K562 (cell line): ENCODE measurements around the gene NUDT5. TPM values are rescaled to one million over a fixed set of nuclear protein-coding genes. Genes with fewer than 3 reads are reported as not detected.

Experiments used
- ATAC-seq: fragments of 200-7000 bp; cut with Tn5 transposase; 3 replicates; pipeline ENCODE4 v1.9.1; 2020; ENCODE audit warnings: moderate library complexity
- BruUV-seq: library from RNA; stranded (reverse); fragments of 400-500 nt; replicated peaks from 2 replicates; lab custom pipeline; 2021; lab: Mats Ljungman, UMichigan
- CTCF ChIA-PET: fragments of 300-600 bp; formaldehyde crosslinking; extraction: SDS; loops from one replicate; lab custom pipeline; 2021; ENCODE audit warnings: low intra/inter-chr PET ratio; lab: Yijun Ruan, JAX
- POLR2A ChIA-PET: fragments of 300-600, 350-650 bp; sonication (Branson Sonifier 250); formaldehyde crosslinking; extraction: SDS; loops from one replicate; lab custom pipeline; 2021; ENCODE audit warnings: antibody characterized with exemption, inconsistent platforms; lab: Yijun Ruan, JAX
- DNase-seq, 4 experiments: peaks; one replicate each; pipeline versions ENCODE4 v3.0.0 to v3.0.0-alpha.2; 2011 to 2018; ENCODE audit warnings: low spot score in 3 of 4, mixed read lengths in 3 of 4; ENCODE audit errors: extremely low read depth in 1 of 4
- FAIRE-seq: peaks from 2 replicates; lab custom pipeline; 2011; peaks lifted over from hg19 to GRCh38; lab: Jason Lieb, UNC
- H2AFZ ChIP-seq: 2 replicates; pipeline ENCODE4 v1.6.0; 2011; ENCODE audit warnings: low read depth, low read length, control low read depth, inconsistent platforms
- H3K27ac ChIP-seq: fragments of 200-600 bp; 3 replicates; pipeline ENCODE4 v1.8.0; 2011; ENCODE audit warnings: low read depth, mild to moderate bottlenecking, control low read depth, inconsistent platforms, low read length, moderate library complexity, mixed read lengths; ENCODE audit errors: extremely low read depth
- H3K27me3 ChIP-seq, 2 experiments: fragments of 300-600 bp in 1 of 2; 2 replicates in 1 of 2; 3 replicates in 1 of 2; pipeline versions ENCODE4 v1.6.0 to v1.8.0; 2011; ENCODE audit warnings: inconsistent platforms in 2 of 2, low read length in 2 of 2, mild to moderate bottlenecking in 1 of 2, mixed read lengths in 1 of 2, moderate library complexity in 1 of 2; ENCODE audit not compliant: control insufficient read depth in 2 of 2, insufficient read depth in 2 of 2
- H3K36me3 ChIP-seq: fragments of 300-600 bp; 3 replicates; pipeline ENCODE4 v1.8.0; 2011; ENCODE audit warnings: mild to moderate bottlenecking, low read length, inconsistent platforms; ENCODE audit not compliant: control insufficient read depth, insufficient read depth
- H3K4me1 ChIP-seq, 2 experiments: fragments of 200-600 bp in 1 of 2; replicated peaks in 1 of 2; 2 replicates in 1 of 2; 3 replicates in 1 of 2; pipeline versions ENCODE4 v1.5.1 to v1.8.0; 2011; ENCODE audit warnings: inconsistent platforms in 2 of 2, low read length in 2 of 2, mild to moderate bottlenecking in 1 of 2, mixed read lengths in 1 of 2, moderate library complexity in 1 of 2; ENCODE audit not compliant: control insufficient read depth in 2 of 2, insufficient read depth in 2 of 2
- H3K4me2 ChIP-seq: 2 replicates; pipeline ENCODE4 v1.6.1; 2011; ENCODE audit warnings: low read length, control low read depth, inconsistent platforms, mixed read lengths; ENCODE audit not compliant: insufficient read depth
- H3K4me3 ChIP-seq: fragments of 200-600 bp; sonication (generic), shearing (Covaris generic); 2 replicates; pipeline ENCODE4 v1.5.1; 2016; ENCODE audit warnings: control low read depth, inconsistent platforms
- H3K79me2 ChIP-seq: fragments of 200-600 bp; 3 replicates; pipeline ENCODE4 v1.8.0; 2011; ENCODE audit warnings: low read length, inconsistent platforms; ENCODE audit not compliant: control insufficient read depth, insufficient read depth
- H3K9ac ChIP-seq, 2 experiments: 2 replicates each; pipeline versions ENCODE4 v1.6.0 to v1.6.1; 2011; ENCODE audit warnings: low read depth in 2 of 2, low read length in 2 of 2, control low read depth in 1 of 2, inconsistent platforms in 1 of 2, mild to moderate bottlenecking in 1 of 2, mixed read lengths in 1 of 2; ENCODE audit not compliant: insufficient read depth in 1 of 2
- H3K9me1 ChIP-seq: one replicate; pipeline ENCODE4 v1.6.0; 2011; ENCODE audit warnings: inconsistent platforms, mild to moderate bottlenecking, low read length, moderate library complexity; ENCODE audit not compliant: control insufficient read depth, insufficient read depth
- H3K9me3 ChIP-seq: replicated peaks from 2 replicates; pipeline ENCODE4 v1.5.1; 2011; ENCODE audit warnings: low read depth, low read length, inconsistent platforms; ENCODE audit not compliant: control insufficient read depth, insufficient read depth
- H4K20me1 ChIP-seq: replicated peaks from 2 replicates; pipeline ENCODE4 v1.6.1; 2011; ENCODE audit warnings: low read length, inconsistent platforms, mixed read lengths; ENCODE audit not compliant: control insufficient read depth, insufficient read depth
- CSDE1 ChIP-seq, 2 experiments: fragments of 450-650 bp; IDR thresholded peaks; 2 replicates each; pipeline ENCODE4 v1.6.1; 2016; ENCODE audit warnings: mild to moderate bottlenecking in 1 of 2
- HNRNPK ChIP-seq: fragments of 200-400 bp; formaldehyde crosslinking; IDR thresholded peaks from one replicate; pipeline ENCODE4 v1.6.1; 2018; ENCODE audit warnings: mild to moderate bottlenecking, low read depth, low read length; ENCODE audit not compliant: poor library complexity, severe bottlenecking
- POLR2G ChIP-seq: fragments of 200-400 bp; formaldehyde crosslinking; IDR thresholded peaks from 2 replicates; pipeline ENCODE4 v1.6.1; 2017; ENCODE audit warnings: low read depth, mild to moderate bottlenecking, antibody characterized with exemption, low read length, moderate library complexity
- PPARD ChIP-seq: fragments of 250-450 bp; sonication (Bioruptor Pico); IDR thresholded peaks from 2 replicates; pipeline ENCODE4 v1.8.0; 2022; ENCODE audit warnings: inconsistent platforms, mild to moderate bottlenecking, moderate library complexity
- ZKSCAN3 ChIP-seq: fragments of 250-450 bp; sonication (Bioruptor Pico); IDR thresholded peaks from 2 replicates; pipeline ENCODE4 v1.4.0; 2020
- ZNF212 ChIP-seq: fragments of 450-650 bp; formaldehyde crosslinking; IDR thresholded peaks from 2 replicates; pipeline ENCODE4 v1.4.0; 2020; ENCODE audit warnings: mild to moderate bottlenecking
- ZNF384 ChIP-seq: IDR thresholded peaks from 2 replicates; pipeline ENCODE4 v1.6.1; 2012; ENCODE audit warnings: low read depth, low read length, improper control_type of control experiment
- WGBS: fragments of 100-300 bp; shearing (Covaris generic); methylation state at CpG from one replicate; pipeline ENCODE4 v1.1.6; 2016; ENCODE audit warnings: low coverage, mixed read lengths; ENCODE audit not compliant: insufficient coverage; ENCODE audit errors: missing lambda C conversion rate; 5-methylcytosine and 5-hydroxymethylcytosine counted together
- in situ Hi-C: fragments of 300-500 bp; cut with MboI; formaldehyde crosslinking; loops from 4 replicates; pipeline ENCODE4 v1.15.0; 2018; ENCODE audit warnings: inconsistent platforms, mixed read lengths
- intact Hi-C: fragments of 100-400 bp; cut with micrococcal nuclease; formaldehyde crosslinking; loops from 2 replicates; pipeline ENCODE4 v1.14.2; 2022
- polyA plus RNA-seq, 8 experiments: library from polyadenylated mRNA; depleted of rRNA in 4 of 8; stranded (reverse) in 5 of 8; unstranded in 3 of 8; fragments of >200 nt; fragmentation: Nextera tagmentation in 2 of 8; fragmentation: Illumina TruSeq in 1 of 8; extraction: Ambion mirVana in 2 of 8; extraction: Trizol in 1 of 8; gene quantifications; 2 replicates each; pipeline versions ENCODE4 v1.2.1 to v1.2.3, GENCODE V29; 2011 to 2014; ENCODE audit warnings: inconsistent platforms in 1 of 8, missing spikeins in 1 of 8
- total RNA-seq, 7 experiments: library from RNA; depleted of rRNA in 6 of 7; stranded (reverse); fragments of >200 nt in 6 of 7; fragmentation: Illumina TruSeq in 2 of 7; extraction: Trizol in 2 of 7; gene quantifications; 2 replicates each; pipeline versions ENCODE4 v1.2.1 to v1.2.3, GENCODE V29; 2011 to 2021; ENCODE audit warnings: low replicate concordance in 1 of 7

The NUDT5 gene
- total and polyA plus RNA-seq, 9 of the 15 experiments (the other 6 are each of a cell fraction or from before 2014, with no cell fraction given), result 87.7 to 422 (median 186) TPM

GRCh38 chr10:12164085-12164484, 31.6 kb downstream of the NUDT5 start:
- Histone ChIP-seq H3K4me2 (no peak overlapping the region), H3K9me1 (no peaks in the 10 kb centered on the region), H2AFZ (no peak overlapping the region), H3K4me3 (no peak overlapping the region), H3K27me3 (no peaks in the 10 kb centered on the region), H3K4me1 (no peaks in the 10 kb centered on the region; a peak in 1 of 5 replicates), H3K9ac (peak overlapping the region in 1 of 2 experiments; percentile 66; a peak in 2 of 4 replicates), H3K36me3 (peaks cover 51% of the 10 kb centered on the region; the same call in 2 of the 3 replicates), H4K20me1 (no peaks in the 10 kb centered on the region), H3K27ac (no peak overlapping the region), H3K9me3 (no peaks in the 10 kb centered on the region), H3K79me2 (no peaks in the 10 kb centered on the region)
- CTCF ChIA-PET, result no interaction called here
- intact Hi-C loops, result no loop called here
- FAIRE-seq (no peak), DNase-seq (no peak), ATAC-seq (no peak)
- 90% methylated on average over 12 of the region's 12 CpGs for WGBS
- in situ Hi-C loops, result no loop called here
- POLR2A ChIA-PET, result no interaction called here
- no TSS peak for BruUV-seq
- no peak for TF ChIP-seq CSDE1 (IDR thresholded peaks at IDR 0.05)
- peak; percentile 36; the same call in 1 of the 2 replicates for TF ChIP-seq POLR2G
- TF ChIP-seq ZNF212 (CRISPR knock-in tag), result no peak

- H4K20me1 ChIP-seq, result no peaks in the 10 kb centered on the region
- H3K36me3 ChIP-seq, result peaks cover 43% of the 10 kb centered on the region
- H3K9me1 ChIP-seq, result no peaks in the 10 kb centered on the region
- H3K9me3 ChIP-seq, result no peaks in the 10 kb centered on the region
- CTCF ChIA-PET, result no interaction called here
- intact Hi-C loops, result no loop called here
- H3K27me3 ChIP-seq, result no peaks in the 10 kb centered on the region
- H3K27ac ChIP-seq, result no peak overlapping the region
- no peak overlapping the region for H2AFZ ChIP-seq
- POLR2A ChIA-PET, result no interaction called here
- H3K79me2 ChIP-seq, result no peaks in the 10 kb centered on the region
- H3K4me3 ChIP-seq, result no peak overlapping the region
- no peak overlapping the region for H3K4me2 ChIP-seq
- in situ Hi-C loops, result no loop called here
- no peaks in the 10 kb centered on the region; a peak in 1 of 5 replicates for H3K4me1 ChIP-seq
- DNase-seq (no peak), ATAC-seq (no peak), FAIRE-seq (no peak)
- H3K9ac ChIP-seq, result no peak overlapping the region
- 94% methylated on average over 3 of the region's 6 CpGs for WGBS
- no TSS peak for BruUV-seq
- TF ChIP-seq HNRNPK, result no peak
- no peak for TF ChIP-seq ZNF384
- no peak for TF ChIP-seq PPARD (CRISPR knock-in tag)
- TF ChIP-seq ZKSCAN3 (CRISPR knock-in tag), result no peak
These were observed 32.8 kb downstream of the NUDT5 start for GRCh38 chr10:12162927-12163326.
